ENCODE results near the gene RBM45.

GRCh38 chr2:178101321-178102079 lies 10.7 kb upstream of the RBM45 start:
- no peak for TF ChIP-seq FOXM1 (IDR thresholded peaks at IDR 0.05; ENCODE audit: borderline replicate concordance)
- TF ChIP-seq HDGF (IDR thresholded peaks at IDR 0.05; ENCODE audit: borderline replicate concordance), result no peak
- no peak for TF ChIP-seq BHLHE40 (IDR thresholded peaks at IDR 0.05; ENCODE audit: borderline replicate concordance)
